Measurements from ENCODE around the gene ZNF638.

Gene ZNF638, protein sequence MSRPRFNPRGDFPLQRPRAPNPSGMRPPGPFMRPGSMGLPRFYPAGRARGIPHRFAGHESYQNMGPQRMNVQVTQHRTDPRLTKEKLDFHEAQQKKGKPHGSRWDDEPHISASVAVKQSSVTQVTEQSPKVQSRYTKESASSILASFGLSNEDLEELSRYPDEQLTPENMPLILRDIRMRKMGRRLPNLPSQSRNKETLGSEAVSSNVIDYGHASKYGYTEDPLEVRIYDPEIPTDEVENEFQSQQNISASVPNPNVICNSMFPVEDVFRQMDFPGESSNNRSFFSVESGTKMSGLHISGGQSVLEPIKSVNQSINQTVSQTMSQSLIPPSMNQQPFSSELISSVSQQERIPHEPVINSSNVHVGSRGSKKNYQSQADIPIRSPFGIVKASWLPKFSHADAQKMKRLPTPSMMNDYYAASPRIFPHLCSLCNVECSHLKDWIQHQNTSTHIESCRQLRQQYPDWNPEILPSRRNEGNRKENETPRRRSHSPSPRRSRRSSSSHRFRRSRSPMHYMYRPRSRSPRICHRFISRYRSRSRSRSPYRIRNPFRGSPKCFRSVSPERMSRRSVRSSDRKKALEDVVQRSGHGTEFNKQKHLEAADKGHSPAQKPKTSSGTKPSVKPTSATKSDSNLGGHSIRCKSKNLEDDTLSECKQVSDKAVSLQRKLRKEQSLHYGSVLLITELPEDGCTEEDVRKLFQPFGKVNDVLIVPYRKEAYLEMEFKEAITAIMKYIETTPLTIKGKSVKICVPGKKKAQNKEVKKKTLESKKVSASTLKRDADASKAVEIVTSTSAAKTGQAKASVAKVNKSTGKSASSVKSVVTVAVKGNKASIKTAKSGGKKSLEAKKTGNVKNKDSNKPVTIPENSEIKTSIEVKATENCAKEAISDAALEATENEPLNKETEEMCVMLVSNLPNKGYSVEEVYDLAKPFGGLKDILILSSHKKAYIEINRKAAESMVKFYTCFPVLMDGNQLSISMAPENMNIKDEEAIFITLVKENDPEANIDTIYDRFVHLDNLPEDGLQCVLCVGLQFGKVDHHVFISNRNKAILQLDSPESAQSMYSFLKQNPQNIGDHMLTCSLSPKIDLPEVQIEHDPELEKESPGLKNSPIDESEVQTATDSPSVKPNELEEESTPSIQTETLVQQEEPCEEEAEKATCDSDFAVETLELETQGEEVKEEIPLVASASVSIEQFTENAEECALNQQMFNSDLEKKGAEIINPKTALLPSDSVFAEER (N-terminal part only)

DNA sequence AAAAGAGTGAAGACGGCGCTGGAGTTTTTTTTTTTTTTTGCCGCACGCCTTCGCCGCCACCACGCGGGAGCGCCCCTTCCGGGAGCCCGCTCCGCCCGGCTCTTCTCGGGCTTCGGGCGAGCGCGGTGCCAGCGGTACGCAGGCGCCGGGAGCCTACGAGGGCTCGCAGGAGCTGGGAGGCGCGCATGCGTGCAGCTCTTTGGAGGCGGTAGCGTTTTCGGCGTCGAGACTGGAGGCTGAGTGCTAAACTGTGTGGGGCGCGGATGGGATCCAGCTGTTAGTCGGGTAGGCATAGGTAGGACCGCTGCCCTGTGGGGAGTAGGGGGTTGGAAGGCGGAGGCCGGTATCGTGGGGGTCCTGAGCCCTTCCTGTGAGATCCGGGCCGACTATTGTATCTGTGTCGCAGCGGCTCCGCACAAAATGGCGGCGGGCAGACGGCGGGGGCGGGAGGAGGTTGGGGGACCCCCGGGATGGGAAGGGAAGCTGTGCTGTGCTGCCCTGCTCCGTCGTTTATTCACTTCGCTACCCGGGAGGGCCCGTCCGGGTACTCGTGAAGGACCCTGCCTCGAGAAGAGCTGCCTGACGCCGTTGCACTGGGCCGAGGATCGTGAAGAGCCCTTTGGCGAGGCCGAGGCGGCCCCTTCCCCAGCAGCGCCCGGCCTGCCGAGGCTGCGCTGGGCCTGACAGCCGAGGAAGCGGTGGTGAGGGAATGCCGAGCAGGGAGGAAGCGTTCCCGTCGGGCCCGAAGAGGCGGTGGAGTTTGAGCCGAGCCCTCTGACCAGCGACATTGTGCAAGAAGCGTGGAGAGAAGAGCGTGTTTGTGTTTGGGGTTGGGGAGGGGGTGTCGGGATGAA lies at the start of gene ZNF638:
ZNF638 (plus strand) TSS at position 202 of the 854 bp plus-strand sequence. CDS start 17,173 bp downstream, outside the sequence.
- peak within 1 kb of the TSS; percentile 97 for H3K27ac ChIP-seq (ENCODE audit: low read depth, low read length)
- H3K27me3 ChIP-seq (ENCODE audit: control insufficient read depth in 1 of 2, insufficient read depth in 2 of 2, low read length in 2 of 2) = no peaks in the 10 kb centered on the region
- peaks cover 32% of the 10 kb centered on the region for H3K4me1 ChIP-seq (ENCODE audit: insufficient read depth, low read length)
- H3K9me3 ChIP-seq (ENCODE audit: low read length) = no peaks in the 10 kb centered on the region
- peak within 1 kb of the TSS; percentile 57 for H3K9ac ChIP-seq (ENCODE audit: low read length)
- peak within 1 kb of the TSS; percentile 79 to 82 for H3K4me3 ChIP-seq (ENCODE audit: low read depth in 1 of 2, low read length in 2 of 2)
- no peaks in the 10 kb centered on the region for H3K36me3 ChIP-seq (ENCODE audit: insufficient read depth, low read length)

DNA sequence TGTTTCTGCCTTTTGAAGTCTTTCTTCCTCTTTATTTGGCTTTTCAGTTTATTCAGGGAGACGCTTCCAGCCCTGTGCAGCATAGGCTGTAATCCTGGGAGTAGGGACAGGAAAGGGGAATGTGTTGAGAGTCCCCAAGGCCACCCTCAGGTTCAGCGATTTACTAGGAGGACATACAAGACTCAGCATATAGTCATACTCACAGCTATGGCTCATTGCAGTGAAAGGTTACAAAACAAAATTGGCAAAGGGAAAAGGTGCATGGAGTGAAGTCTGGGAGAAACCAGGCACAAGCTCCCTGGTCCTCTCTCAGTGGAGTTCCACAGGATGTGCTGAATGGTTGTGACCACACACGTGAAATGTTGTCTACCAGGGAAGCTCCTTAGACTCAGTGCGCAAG lies 49.6 kb upstream of the ZNF638 start:
- peaks cover 8% of the 10 kb centered on the region for H3K4me1 ChIP-seq (ENCODE audit: insufficient read depth, low read length)
- H3K27me3 ChIP-seq (ENCODE audit: control insufficient read depth in 1 of 2, insufficient read depth in 2 of 2, low read length in 2 of 2) = peaks cover 34 to 45% of the 10 kb centered on the region in 2 donors
- H3K27ac ChIP-seq (ENCODE audit: low read depth, low read length) = no peak overlapping the region
- no peaks in the 10 kb centered on the region for H3K36me3 ChIP-seq (ENCODE audit: insufficient read depth, low read length)
- no peak overlapping the region for H3K9ac ChIP-seq (ENCODE audit: low read length)
- H3K4me3 ChIP-seq (ENCODE audit: low read depth in 1 of 2, low read length in 2 of 2) = no peak overlapping the region
- H3K9me3 ChIP-seq (ENCODE audit: low read length) = no peaks in the 10 kb centered on the region

DNA sequence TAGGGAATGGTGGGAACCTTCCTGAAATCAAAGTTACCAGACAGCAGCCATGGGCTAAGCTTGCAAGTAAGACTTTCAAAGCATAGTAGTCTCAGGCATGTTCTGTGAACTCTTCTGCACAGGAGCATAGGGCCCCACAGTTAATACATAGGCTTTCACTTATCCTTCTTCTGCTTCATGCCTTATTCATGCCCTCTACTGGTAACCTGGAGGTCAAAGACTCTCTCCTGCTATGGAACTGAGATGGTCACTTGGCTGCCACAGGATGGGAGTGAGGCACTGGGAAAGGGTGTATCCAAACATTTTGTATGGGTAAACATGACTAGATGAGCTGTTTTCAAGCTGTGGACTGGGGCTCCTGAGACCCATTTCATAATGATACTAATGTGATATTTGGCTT lies 49.1 kb upstream of the ZNF638 start:
- no peaks in the 10 kb centered on the region for H3K9me3 ChIP-seq (ENCODE audit: low read length)
- H3K4me3 ChIP-seq (ENCODE audit: low read depth in 1 of 2, low read length in 2 of 2) = no peak overlapping the region
- no peaks in the 10 kb centered on the region for H3K36me3 ChIP-seq (ENCODE audit: insufficient read depth, low read length)
- peaks cover 29 to 40% of the 10 kb centered on the region in 2 donors for H3K27me3 ChIP-seq (ENCODE audit: control insufficient read depth in 1 of 2, insufficient read depth in 2 of 2, low read length in 2 of 2)
- H3K9ac ChIP-seq (ENCODE audit: low read length) = no peak overlapping the region
- peaks cover 3% of the 10 kb centered on the region for H3K4me1 ChIP-seq (ENCODE audit: insufficient read depth, low read length)
- H3K27ac ChIP-seq (ENCODE audit: low read depth, low read length) = no peak overlapping the region

DNA sequence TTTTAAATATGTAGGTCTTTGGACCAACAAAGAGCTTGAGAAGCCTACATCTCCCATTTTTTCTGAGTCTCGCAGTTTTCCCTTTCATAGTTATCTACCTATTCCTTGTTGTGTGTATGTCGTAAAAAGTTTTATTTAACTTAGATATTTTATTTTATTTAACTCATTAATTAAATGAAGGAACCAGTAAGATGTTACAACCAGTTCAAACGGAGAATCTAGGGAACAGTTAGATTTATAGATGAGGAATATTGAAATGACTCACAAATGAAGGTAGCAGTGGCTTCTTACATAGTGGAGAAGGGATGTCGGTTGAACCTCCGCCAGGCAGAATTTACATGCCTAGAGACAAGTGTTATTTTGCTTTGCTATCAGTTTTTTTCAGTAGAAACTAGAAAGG lies 48.5 kb upstream of the ZNF638 start:
- Histone ChIP-seq H3K9me3 (ENCODE audit: low read length) (no peaks in the 10 kb centered on the region), H3K36me3 (ENCODE audit: insufficient read depth, low read length) (no peaks in the 10 kb centered on the region), H3K9ac (ENCODE audit: low read length) (no peak overlapping the region), H3K27me3 (ENCODE audit: control insufficient read depth in 1 of 2, insufficient read depth in 2 of 2, low read length in 2 of 2) (peaks cover 23 to 34% of the 10 kb centered on the region in 2 donors), H3K4me3 (ENCODE audit: low read depth in 1 of 2, low read length in 2 of 2) (no peak overlapping the region), H3K4me1 (ENCODE audit: insufficient read depth, low read length) (no peaks in the 10 kb centered on the region), H3K27ac (ENCODE audit: low read depth, low read length) (no peak overlapping the region)

DNA sequence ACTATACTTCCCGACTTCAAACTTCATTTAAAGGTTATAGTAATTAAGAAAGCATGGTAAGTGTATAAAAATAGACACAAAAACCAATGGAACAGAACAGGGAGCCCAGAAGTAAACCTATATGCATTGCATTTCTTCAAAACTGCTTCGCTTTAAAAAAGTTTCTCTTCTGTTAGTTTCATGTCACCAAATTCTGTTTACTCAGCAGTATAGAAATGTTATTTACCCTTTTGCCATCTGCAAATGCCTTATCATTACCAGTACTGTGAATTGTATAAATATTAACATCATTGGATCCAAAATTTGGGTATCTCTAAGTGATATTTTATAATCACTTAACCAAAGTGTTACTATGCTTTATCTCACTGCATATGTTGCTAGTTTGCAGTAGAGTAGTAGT lies 45.9 kb upstream of the ZNF638 start:
- Histone ChIP-seq H3K4me1 (ENCODE audit: insufficient read depth, low read length) (no peaks in the 10 kb centered on the region), H3K4me3 (ENCODE audit: low read depth in 1 of 2, low read length in 2 of 2) (no peak overlapping the region), H3K27me3 (ENCODE audit: control insufficient read depth in 1 of 2, insufficient read depth in 2 of 2, low read length in 2 of 2) (peaks cover 3 to 15% of the 10 kb centered on the region in 2 donors), H3K9me3 (ENCODE audit: low read length) (no peaks in the 10 kb centered on the region), H3K36me3 (ENCODE audit: insufficient read depth, low read length) (no peaks in the 10 kb centered on the region), H3K27ac (ENCODE audit: low read depth, low read length) (no peak overlapping the region), H3K9ac (ENCODE audit: low read length) (no peak overlapping the region)

DNA sequence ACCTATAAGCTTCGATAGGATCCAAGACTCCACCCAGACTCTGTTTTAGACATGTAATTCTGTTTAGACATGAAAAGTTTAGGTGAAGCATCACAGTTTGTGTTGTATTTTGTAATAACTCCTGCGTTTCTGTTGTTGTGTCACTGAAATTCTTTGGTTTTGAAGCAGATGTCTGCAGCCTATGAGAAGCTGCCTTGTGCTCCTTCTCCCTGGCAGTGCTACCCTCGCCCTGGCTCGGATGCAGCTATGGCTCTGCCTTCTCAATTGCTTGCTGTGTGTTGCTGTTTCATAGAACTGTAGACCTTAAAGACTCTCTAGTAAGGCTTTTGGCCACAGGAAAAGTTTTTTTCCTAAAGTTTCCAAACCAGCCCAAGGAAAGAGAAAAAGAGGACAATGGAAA lies 40.2 kb upstream of the ZNF638 start:
- no peaks in the 10 kb centered on the region for H3K9me3 ChIP-seq (ENCODE audit: low read length)
- no peaks in the 10 kb centered on the region for H3K4me1 ChIP-seq (ENCODE audit: insufficient read depth, low read length)
- H3K9ac ChIP-seq (ENCODE audit: low read length) = no peak overlapping the region
- H3K27me3 ChIP-seq (ENCODE audit: control insufficient read depth in 1 of 2, insufficient read depth in 2 of 2, low read length in 2 of 2) = no peaks in the 10 kb centered on the region
- H3K36me3 ChIP-seq (ENCODE audit: insufficient read depth, low read length) = no peaks in the 10 kb centered on the region
- H3K27ac ChIP-seq (ENCODE audit: low read depth, low read length) = no peak overlapping the region
- H3K4me3 ChIP-seq (ENCODE audit: low read depth in 1 of 2, low read length in 2 of 2) = no peak overlapping the region

DNA sequence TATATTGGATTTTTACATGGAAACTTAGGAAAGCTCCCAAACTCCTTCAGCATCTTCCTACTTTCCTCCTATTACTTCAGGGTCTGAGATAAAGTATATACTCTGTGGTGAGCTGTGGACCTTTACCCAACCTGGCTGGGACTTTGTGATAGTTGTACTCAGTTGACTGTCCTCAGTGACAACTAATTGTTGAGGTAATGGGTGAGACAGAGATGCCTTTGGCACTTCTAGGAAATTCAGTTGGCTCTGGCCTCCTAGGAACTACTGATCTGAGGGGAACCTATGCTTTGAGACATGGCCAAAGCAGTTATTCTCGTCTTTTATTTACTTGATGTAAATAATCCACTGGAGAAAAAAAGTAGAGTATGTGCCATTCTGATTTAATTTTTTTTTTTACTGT lies 39.4 kb upstream of the ZNF638 start:
- H3K4me3 ChIP-seq (ENCODE audit: low read depth in 1 of 2, low read length in 2 of 2) = no peak overlapping the region
- no peaks in the 10 kb centered on the region for H3K9me3 ChIP-seq (ENCODE audit: low read length)
- no peaks in the 10 kb centered on the region for H3K27me3 ChIP-seq (ENCODE audit: control insufficient read depth in 1 of 2, insufficient read depth in 2 of 2, low read length in 2 of 2)
- H3K27ac ChIP-seq (ENCODE audit: low read depth, low read length) = no peak overlapping the region
- no peaks in the 10 kb centered on the region for H3K36me3 ChIP-seq (ENCODE audit: insufficient read depth, low read length)
- H3K9ac ChIP-seq (ENCODE audit: low read length) = no peak overlapping the region
- no peaks in the 10 kb centered on the region for H3K4me1 ChIP-seq (ENCODE audit: insufficient read depth, low read length)

DNA sequence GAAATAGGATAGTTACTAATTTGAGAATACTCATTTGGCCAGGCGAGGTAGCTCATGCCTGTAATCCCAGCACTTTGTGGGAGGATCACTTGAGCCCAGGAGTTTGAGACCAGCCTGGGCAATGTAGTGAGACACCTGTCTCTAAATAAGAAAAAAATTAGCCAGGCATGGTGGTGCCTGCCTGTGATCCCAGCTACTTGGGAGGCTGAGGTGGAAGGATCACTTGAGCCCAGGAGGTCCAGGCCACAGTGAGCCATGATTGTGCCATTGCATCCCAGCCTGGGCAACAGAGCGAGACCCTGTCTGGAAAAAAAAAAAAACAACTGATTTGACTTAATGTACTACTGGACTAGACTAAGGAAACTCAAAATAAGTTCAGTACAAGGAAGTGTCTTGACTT lies 32.7 kb upstream of the ZNF638 start:
- Histone ChIP-seq H3K4me3 (ENCODE audit: low read depth in 1 of 2, low read length in 2 of 2) (no peak overlapping the region), H3K27ac (ENCODE audit: low read depth, low read length) (no peak overlapping the region), H3K27me3 (ENCODE audit: control insufficient read depth in 1 of 2, insufficient read depth in 2 of 2, low read length in 2 of 2) (no peaks in the 10 kb centered on the region), H3K4me1 (ENCODE audit: insufficient read depth, low read length) (no peaks in the 10 kb centered on the region), H3K9me3 (ENCODE audit: low read length) (no peaks in the 10 kb centered on the region), H3K9ac (ENCODE audit: low read length) (no peak overlapping the region), H3K36me3 (ENCODE audit: insufficient read depth, low read length) (no peaks in the 10 kb centered on the region)

DNA sequence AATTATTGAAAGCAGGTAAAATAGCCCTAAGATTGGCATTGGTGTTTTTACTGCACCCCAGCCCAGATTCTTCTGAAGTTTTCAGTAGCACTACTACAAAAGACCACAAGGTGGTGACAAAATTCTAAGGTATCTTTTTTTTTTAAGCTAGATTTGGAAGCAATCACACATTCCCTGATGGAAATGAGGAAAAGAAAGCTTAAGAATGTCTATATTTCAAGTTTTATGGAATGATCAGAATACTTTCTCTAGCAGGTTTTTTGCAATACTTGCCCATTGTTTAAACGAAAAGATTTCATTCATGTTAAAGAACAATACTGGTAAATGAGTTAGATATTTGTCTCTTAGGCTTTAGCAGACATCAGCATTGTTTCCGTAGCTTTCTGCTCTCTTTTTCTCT lies 32.1 kb upstream of the ZNF638 start:
- Histone ChIP-seq H3K4me3 (ENCODE audit: low read depth in 1 of 2, low read length in 2 of 2) (no peak overlapping the region), H3K36me3 (ENCODE audit: insufficient read depth, low read length) (no peaks in the 10 kb centered on the region), H3K27ac (ENCODE audit: low read depth, low read length) (no peak overlapping the region), H3K27me3 (ENCODE audit: control insufficient read depth in 1 of 2, insufficient read depth in 2 of 2, low read length in 2 of 2) (no peaks in the 10 kb centered on the region), H3K9ac (ENCODE audit: low read length) (no peak overlapping the region), H3K4me1 (ENCODE audit: insufficient read depth, low read length) (no peaks in the 10 kb centered on the region), H3K9me3 (ENCODE audit: low read length) (no peaks in the 10 kb centered on the region)

DNA sequence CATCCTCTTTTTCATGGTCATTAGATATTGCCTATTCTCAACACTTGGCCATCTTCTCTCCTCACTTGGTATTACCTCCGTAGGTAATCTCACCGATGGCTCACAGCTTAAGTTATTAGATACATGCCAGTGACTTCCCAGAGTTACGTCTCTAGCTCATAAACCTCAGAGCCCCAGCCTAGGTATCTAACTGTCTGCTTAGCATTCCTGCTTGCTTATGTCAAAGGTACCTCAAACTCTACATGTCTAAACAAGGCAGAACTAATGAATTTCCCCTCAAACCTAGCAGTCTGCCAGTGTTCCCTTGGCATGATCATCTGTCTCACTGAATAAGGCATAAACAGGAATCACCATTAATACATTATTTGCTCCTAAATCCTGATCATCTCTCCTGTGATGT lies 27.7 kb upstream of the ZNF638 start:
- Histone ChIP-seq H3K9ac (ENCODE audit: low read length) (no peak overlapping the region), H3K4me3 (ENCODE audit: low read depth in 1 of 2, low read length in 2 of 2) (no peak overlapping the region), H3K27ac (ENCODE audit: low read depth, low read length) (no peak overlapping the region), H3K9me3 (ENCODE audit: low read length) (no peaks in the 10 kb centered on the region), H3K4me1 (ENCODE audit: insufficient read depth, low read length) (no peaks in the 10 kb centered on the region), H3K27me3 (ENCODE audit: control insufficient read depth in 1 of 2, insufficient read depth in 2 of 2, low read length in 2 of 2) (no peaks in the 10 kb centered on the region), H3K36me3 (ENCODE audit: insufficient read depth, low read length) (no peaks in the 10 kb centered on the region)

Data from muscle layer of colon (tissue), 2 donors.